GM19463 (cell line): ENCODE results near the gene EPHA2.

Experiments
- ATAC-seq: cut with Tn5 transposase; IDR thresholded peaks from one replicate; pipeline ENCODE4 v1.9.1; 2021; ENCODE audit warnings: mild to moderate bottlenecking, moderate library complexity; ENCODE audit not compliant: unreplicated experiment

The EPHA2 gene

DNA sequence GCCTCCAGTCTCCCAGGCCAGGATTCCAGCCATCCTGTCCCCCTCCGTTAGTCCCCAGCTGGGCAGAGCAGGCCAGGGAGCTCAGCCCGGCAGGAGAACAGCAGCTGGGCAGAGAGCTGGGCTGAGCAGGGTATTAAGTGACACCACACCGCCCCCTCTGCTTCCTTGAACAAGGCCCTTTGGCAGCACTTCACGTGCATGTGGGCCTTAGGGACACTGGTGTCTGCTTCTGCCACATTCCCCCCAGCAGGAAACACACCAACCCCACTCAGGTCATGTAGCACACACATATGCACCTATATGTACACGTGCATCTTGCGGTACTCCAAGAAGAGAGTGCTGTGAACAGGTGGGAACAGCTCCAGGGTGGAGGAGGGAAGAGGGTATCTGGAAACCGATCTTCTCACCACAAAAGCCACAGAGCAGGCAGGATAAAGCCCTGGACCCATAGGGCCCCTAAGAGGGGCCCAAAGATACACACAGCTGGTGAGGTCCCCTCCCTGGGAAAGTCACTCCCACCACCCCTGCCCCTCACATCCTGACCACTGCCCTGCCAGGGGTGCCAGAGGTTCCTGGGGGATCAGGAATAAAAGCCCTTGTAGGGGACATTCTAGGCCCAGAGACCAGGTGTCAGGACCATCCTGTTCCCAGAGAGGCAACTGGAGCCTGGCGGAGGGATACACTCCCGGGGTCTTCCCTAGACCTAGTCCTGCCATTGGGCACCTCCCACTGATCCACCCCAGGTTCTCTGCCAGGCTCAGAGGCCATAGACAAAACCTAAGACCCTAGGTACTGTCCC lies 4.5 kb downstream of the EPHA2 start:
- ATAC-seq = no peak

DNA sequence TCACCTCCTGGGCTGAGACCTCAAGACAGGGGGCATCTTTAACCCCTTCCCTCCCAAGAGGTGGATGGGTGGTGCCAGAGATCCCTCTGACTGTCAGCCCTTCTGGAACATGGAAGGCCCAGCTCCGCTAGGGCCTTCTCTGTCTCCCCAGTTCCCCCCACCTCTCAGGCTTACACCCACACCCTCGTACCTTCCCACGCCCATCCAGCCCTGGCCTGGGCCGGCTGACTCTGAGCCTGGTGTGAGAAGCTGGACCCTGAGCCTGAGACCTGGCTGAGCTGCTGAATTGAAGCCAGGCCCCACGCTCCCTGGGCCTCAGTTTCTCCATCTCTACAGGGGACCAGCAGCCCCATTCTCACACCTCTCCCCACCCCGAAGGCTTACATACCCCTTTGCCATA lies 5.4 kb downstream of the EPHA2 start:
- no peak for ATAC-seq

DNA sequence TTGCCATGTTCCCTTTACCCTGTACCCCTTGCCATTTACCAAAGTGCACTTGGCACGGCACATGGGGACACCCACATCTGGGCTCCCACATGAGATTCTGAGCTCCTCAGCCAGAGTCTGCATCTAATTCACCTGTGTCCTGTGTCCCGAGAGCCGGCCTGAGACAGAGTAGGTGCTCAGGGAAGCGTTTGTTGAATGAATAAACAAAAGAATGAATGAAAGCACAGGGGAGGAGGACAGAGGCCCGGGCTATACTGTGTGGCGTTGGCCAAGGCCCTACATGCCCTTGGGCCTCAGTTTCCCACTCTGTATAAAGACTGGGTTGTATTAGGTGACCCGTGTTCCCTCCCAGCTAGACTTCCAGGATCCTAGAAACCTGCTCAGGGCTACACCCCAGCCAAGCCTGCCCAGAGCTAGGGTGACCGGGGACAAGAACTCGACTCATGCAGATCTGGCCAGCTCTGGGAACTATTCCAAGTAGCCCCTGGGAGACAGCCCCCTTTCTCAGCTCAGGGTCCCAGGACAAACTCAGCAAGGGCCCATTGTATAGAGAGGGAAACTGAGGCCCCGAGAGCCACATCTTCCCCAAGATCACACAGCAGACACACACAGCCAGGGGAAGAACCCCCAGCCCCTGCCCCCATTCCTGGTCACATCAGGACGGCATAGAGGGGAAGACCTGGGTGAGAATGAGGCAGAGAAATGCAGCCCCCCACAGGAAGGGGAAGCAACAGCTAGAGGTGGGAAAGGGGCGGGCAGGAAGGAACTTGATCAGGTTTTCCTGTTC lies 6.0 kb downstream of the EPHA2 start:
- no peak for ATAC-seq

DNA sequence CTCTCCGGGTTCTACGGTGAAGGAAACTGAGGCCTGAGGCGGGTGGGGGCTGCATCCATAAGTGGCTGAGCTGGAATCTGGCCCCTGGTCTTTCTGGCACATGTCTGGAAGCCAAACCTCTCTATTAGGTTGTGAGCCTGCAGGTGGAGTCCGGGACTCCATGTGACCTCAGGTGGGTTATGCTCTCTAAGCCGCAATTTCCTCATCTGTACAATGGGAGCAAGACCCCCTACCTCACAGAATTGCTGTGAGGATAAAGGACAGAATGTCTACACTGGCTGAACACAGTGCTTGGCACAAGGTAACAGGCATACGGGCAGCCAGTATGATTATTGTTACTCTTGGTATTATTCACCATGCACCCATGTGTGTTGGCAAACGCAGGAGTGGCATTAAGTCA lies 6.7 kb downstream of the EPHA2 start:
- ATAC-seq = no peak

DNA sequence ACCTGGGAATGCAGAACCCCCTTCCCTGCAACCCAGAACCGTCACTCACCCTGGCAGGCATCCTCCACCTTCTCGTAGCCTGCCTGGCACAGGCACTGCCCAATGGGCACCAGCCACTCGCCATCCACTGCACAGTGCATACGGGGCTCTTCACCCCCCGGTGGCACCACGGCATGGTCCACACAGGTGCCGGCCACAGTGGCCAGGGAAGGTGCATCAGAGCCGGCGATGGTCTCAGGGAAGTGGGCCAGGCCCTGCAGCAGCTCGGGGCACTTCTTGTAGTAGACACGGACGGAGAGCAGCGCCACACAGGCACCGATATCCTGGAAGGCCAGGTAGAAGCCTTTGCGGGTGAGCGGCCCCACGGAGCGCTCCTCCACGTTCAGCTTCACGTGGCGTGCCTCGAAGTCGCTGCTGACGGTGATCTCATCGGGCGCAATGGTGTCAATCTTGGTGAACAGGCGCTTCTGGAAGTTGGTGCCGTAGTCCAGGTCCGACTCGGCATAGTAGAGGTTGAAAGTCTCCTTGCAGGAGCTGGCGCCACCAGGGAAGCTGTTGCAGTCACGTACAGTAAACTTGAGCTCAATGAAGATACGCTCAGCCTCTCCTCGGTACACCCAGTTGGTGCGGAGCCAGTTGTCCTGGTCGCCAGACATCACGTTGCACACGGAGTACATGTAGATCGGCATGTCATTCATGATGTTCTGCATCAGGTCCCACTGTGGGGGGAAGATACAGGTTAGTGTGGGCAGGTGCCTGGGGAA lies 7.4 kb downstream of the EPHA2 start:
- no peak for ATAC-seq

DNA sequence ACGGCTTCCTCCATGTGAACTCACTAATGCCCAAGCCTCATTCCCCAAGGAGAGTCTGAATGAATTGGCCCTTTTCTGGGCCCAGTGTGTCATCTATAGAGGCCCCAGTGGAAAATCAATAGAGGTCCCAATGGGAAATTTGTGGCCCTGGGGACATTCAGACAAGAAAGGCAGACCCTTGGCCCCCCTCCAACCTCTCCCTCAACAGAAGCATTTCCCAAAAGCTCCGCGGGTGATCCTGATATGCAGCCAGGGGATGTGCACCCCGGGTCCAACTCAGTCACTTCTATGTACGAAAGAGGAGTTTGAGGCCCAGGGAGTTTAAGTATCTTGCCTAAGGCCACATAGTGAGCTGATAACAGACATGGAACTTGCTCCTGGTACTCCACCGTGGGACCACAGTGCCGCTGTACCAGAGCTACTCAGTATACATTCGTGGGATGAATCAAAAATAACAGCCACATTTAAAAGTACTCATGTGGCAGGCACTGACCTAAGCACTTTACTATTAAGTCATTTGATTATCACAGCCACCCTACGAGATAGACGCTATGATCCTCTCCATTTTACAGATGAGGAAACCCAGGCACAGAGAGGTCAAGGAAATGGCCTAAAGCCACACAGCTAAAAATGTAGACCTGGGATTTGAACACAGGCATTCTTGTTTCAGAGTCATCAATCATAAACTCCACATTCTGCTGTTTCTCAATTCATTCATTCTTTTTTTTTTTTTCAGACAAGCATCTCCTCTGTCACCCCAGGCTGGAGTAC lies 8.5 kb downstream of the EPHA2 start:
- ATAC-seq = no peak

DNA sequence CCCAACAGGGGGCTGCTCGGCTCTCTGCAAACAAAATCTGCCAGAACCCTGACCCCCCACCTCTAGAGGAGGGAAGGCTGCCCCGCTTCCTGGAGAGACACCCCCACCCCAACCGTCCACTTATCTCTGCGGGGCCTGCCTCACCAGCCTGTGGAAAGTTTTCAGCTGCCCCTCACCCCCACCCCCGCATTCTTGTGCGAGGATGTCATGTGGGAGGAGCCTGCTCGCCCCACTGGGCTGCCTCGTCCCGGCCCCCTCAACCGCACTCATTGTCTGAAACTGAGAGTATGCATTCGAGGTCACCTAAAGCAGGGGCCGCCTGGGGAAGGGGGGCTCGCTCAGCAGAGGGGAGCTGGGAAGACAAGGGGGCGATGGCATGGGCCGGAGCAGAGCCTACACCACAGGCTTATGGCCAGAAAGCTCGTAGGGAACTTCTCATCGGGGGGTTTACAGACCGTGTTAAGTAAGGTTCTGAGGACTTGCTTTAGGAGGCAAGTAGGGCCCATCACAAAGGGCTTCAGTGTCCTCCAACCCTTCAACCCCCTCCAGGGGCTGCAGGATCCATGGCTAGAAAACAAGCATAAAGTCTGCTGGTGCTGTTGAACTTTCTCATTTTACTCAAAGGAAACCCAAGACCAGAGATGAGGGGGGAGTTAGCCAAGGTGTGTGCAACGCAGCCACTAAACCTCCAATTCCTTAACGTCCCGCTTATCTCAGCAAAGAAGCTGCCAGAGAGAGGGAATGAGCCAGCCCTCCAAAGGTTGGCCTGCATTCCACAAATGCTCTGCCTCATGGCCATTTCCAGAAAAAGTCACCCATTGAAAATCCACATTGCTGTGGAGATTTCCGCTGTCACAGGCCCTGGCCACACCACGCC lies 9.4 kb downstream of the EPHA2 start:
- ATAC-seq = no peak

DNA sequence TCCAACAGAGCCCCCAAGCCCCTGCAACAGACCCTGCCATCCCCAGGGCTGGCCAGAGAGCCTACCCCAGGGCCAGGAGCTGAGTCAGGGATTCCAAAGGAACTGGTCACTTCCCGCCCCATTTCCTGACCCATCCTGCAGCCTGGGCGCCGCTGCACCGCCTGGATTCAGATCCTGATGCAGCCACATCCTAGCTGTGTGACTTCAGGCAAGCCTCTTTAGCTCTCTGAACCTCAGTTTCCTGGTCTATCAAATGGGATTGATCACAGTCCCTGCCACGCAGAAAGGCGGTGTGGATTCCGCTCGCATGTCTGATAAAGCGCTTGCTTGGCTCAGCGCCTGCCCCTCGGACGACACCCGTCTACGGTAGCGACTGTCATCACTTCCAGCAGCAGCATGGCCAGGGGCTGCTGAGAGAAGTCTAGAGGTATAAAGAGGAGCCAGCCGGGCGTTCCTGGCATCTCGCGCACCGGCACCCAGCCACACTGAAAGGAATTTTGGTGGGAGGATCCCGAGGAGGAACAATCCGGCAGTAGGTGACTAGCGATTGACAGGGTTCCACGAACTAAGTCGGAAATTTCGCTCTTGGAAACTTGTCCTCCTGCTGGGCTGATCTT lies 10.1 kb downstream of the EPHA2 start:
- no peak for ATAC-seq

DNA sequence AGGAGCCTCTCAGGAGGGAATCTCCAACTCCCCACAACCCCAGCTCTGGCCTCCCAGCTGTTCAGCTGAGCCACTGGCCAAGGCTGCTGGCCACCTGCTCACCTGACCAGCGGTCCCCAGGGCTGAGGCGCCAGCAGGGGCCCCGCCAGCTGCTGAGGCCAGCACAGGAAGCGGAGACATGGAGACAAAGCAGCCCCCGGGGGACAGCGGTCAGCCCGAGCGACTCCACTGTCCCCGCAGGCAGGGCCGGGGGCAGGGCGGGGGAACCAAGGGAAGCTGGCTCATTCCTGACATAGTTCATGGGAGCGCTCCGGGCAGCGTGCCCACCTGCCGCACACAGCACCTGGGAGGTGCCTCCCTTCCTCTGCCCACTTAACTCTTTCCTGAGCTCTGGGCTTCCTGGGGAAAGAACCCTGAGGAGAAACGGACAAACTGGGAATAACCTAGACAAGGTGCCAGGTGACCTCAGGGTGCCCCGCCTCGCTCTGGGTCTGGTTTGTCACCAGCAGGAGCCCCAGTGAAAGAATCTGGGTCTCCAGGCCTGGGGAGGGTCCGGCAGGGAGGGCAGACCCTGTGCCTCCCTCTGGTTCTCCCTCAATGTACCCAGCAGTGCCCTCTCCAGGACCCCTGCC lies 10.7 kb downstream of the EPHA2 start:
- ATAC-seq = no peak

DNA sequence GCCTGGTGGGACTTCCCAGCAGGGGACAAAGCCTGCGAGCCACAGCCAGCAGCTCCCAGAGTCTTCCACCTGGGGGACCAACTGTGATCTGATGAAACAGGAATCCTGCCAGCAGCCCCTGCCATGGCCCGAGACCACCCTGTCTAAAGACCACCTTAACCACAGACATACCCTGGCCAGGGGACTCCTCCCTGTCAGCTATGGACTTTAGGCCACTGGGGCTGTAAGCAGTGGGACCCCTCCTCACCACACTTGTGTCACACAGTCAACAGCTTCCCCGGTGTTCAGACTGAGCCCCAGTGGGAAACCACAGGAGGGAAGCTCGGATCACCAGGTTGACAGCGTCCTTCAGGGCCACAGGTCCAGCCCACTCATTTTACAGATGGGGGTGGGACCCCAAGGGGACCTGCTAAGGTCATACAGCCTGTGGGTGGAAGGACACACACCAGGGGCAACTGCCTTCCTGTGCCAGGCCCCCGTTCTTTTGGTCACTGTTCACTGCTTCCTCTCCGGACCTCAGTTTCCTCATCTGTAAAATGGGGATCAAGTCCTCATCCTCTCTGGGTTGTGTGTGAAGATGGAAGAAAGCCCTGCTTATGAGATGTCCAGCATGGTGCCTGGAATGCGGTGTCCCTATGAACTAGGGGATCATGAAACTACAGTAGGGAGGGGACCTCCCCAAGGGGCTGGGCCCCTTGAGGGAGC lies 11.4 kb downstream of the EPHA2 start:
- no peak for ATAC-seq

DNA sequence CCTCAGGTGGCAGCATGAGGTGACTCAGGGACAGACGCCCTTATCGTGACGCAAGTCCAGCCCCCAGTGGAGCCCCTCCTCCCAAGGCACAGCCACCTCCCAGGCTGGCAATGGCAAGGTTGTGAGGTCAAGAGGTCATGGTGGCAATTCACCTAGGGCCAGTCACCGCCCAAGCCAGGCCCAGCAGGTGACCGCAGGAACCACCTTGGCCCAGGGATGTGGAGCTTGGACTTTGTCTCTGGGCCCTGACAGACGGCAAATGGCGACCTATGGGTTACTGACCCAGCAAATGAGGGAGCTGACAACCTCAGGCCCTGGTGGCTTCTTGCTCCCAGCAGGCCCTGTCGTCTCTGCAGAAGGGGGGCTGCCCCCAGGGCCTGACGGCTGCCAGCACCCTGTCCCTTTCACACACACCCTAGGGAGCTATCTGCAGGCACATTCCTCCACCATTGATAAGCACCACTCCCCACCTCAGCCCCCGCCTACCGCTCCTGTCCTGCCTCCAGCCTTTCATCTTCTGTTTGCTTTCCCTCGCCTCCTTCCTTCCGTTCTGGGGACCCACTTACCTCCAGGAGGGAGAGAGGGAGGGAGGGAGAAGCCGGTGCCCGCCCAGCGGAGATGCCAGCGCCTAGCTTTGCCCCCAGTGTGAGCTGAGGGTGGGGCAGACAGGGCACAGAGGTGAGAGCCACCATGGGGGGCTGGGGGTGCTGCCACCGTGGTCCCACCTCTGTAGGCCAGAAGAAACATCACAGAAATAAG lies 12.1 kb downstream of the EPHA2 start:
- no peak for ATAC-seq

DNA sequence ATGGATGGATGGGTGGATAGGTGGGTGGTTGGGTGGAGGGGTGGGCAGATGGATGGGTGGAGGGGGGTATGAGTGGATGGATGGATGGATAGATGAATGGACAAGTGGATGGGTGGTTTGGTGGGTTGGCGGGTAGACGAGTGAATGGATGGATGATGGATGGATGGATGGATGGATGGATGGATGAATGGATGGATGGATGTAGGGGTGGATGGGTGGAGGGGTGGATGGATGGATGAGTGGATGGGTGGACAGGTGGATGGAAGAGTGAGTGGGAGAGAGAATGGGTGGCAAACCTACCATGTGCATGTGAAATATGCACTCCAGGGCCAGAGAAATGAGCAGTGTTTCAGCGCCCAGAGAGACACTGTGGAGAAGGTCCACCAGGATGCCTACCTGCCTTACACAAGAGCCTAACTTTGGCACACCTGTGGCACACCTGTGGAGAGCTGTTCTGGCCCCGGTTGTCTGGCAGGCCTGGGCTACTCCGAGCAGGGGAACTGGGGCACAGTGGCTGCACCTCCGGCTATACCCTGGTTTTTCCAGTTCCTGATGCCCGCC lies 12.8 kb downstream of the EPHA2 start:
- ATAC-seq = no peak

DNA sequence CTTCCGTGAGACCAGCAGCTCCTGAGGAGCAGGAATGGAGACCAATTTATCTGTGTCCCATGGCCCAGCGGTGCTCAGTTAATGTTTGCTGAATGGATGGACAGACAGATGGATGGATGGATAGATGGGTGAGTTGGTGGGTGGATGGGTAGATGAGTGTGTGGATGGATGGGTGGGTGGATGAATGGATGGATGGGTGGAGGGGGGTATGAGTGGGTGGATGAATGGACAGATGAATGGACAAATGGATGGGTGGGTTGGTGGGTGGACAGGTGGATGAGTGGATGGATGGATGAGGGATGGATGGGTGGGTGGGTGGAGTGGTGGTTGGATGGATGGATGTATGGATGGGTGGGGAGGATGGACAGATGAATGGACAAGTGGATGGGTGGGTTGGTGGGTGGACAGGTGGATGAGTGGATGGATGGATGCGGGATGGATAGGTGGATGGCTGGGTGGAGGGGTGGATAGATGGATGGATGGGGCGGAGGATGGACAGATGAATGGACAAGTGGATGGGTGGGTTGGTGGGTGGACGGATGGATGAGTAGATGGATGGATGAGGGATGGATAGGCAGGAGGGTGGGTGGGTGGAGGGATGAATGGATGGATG lies 13.4 kb downstream of the EPHA2 start:
- no peak for ATAC-seq

DNA sequence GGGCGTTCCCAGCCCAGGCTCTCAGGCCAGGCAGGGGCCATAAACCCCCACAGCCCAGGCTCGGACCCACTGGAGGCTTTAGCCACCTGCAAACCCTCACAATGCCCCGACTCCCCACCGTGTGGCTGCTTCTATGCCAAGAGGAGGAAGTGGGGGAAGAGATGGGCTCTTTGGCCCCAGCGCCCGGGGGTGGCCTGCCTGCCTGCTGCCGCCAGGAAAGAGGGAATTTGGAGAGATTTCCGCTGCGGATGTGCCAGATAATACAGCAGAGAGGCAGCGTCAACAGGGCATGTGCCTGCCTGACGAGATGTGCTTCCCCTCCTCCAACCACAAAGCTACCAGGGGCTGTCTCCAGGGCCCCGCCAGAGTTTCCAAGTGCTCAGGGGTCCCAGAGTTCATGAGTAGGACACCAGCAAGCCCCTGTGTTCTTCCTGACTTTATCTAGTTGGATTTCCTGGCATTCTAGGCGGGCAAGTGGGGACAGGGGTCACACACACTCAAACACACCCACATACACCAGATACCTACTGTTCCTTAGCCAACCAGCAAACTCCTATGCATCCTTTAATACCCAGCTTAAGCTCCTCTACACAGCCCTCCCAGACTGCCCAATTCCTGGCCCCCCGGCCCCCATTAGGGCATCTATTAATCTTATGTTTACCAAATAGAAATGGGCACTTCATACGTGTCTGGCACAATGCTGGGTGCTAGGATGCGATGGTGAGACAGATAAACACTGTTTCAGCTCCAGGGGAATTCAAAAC lies 14.1 kb downstream of the EPHA2 start:
- ATAC-seq = no peak

DNA sequence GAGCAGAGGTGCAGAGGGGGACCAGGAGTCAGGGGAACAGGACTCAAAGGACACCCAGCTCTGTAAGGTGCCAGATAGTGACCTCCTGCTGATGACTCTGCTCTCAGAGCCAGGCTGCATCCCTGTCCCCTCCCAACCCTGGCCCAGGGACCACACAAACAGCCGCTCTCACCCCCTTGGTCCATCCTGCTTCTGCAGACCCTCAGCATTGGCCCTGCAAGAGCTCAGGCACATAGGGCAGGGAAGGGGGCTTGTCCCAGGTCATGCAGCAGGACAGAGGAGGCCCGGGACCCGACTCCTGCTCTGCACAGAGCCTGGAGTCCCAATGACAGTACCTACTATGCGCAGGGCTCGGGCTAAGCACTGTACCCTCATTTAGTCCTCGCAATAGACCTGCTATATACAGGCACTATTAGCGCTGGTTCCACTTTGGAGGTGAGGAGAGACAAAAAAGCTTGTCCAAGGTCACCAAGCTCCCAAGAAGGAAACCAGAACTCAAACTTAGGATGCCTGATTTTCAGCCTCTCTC lies 15.7 kb downstream of the EPHA2 start:
- no peak for ATAC-seq

DNA sequence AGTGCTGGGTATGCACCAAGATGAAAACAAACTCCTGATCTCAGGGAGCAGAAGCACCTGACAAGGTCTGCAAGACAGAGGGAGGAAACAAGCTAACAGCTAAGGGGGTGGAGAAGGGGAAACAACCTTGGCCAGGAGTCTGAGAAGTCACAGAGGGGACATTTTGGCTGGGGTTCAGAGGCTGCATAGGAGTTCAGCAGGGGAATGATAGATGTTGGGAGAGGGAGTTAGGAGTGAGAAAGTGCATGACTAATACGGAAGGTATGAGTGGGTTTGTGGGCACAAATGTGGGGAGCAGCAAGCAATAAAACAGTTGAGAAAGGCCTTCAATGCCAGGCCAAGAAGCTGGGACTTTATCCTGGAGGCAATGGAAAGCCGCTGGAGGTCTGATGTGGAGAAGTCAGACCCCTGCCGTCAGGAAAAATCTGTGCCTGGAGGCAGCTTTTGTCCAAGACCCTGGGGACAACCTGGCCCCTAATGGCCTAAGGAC lies 16.4 kb downstream of the EPHA2 start:
- ATAC-seq = no peak
